Anterior cingulate cortex (tissue), 58 donors: ENCODE measurements around the gene NT5E.
"Not testable (repeated sequence)": the region's sequence is repeated elsewhere in the genome, so short reads cannot be mapped to it uniquely, and the experiment has no call there.

Experiments used
- DNase-seq, 58 donors: peaks; one replicate each; lab custom pipeline; 2025; lab: John Stamatoyannopoulos, UW

NT5E gene

GRCh38 chr6:85449818-85450759 lies at the start of gene NT5E:
NT5E (plus strand) TSS chr6:85450083; CDS start chr6:85450140, 57 bp downstream.
- DNase-seq, result peak in 54 of 58 donors; percentile 7 to 82 (median 57)

GRCh38 chr6:85400331-85400730 lies 49.6 kb upstream of the NT5E start:
- DNase-seq, result no peak

DNA sequence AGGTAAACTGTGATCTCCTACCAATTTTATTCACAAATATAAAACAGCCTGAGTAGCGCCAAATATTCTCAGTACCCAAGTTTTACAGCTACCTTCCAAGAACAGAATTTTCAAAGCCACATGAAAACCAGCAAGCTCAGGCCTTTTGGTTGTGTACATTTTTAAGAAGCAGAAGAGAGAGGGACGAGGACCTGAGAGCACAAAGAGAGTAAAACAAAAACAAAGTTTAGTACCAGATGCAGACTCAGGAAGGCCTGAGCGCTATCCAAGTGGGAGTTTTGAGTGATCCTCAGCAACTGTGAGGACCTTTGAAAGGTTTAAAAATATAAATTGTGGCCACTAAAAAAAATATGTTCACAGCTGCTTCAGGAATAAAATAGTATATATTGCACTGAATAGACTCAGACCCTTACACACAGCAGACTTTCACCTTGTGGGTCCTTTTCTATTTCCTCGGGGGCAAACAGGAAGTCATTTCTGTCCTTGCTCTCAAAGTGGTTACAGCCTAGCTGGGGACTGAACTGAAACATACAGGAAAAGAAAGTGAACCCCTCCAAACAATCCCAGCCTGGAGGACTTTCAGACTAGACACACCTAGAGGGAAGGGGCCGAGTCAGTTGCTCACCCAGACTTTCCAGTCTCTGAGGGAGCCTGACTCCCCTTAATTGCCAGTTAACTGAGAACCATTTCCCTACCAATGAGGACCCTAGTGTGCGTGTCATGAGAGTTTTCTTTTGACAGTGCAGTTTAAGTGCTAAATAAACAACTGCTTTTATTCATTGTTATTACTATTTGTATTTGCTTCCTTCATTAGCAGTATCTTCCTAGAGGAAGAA lies 48.5 kb upstream of the NT5E start:
- no peak for DNase-seq

- no peak for DNase-seq
Measured at GRCh38 chr6:85402071-85402470, 47.8 kb upstream of the NT5E start.

GRCh38 chr6:85402922-85403321 lies 47.0 kb upstream of the NT5E start:
- DNase-seq, result no peak

- DNase-seq, result no peak
Measured at GRCh38 chr6:85403331-85404015, 46.4 kb upstream of the NT5E start.

- not testable (repeated sequence) for DNase-seq
Measured at GRCh38 chr6:85404016-85404563, 45.8 kb upstream of the NT5E start.

DNA sequence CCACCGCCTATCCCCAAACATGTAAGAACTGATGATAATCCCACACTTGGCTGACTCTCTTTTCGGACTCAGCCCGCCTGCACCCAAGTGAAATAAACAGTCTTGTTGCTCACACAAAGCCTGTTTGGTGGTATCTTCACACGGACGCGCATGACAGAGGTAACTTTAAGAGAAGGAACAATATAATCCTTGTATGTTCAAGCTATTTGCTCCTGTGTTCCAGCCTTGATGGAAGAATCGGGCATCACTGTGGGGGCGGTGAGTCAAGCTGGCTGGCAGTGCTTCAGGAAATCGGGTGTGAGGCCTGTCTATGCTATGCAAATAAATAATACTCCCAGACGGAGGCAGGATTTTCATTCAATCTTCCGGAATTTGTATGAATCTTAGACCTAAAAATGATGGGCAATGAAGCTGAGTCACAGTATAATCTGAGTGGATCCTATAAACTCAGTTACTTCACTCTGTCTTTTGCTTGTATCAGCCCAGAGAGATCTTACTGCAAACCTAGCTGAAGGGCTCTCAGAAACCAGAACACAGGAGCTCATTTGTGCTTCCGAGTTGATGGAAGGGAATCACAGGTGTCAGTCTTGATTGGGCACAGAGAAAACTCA lies 45.2 kb upstream of the NT5E start:
- peak in 2 of 58 donors; percentile 0 to 9 for DNase-seq

GRCh38 chr6:85405175-85405852 lies 44.6 kb upstream of the NT5E start:
- DNase-seq, result no peak

DNA sequence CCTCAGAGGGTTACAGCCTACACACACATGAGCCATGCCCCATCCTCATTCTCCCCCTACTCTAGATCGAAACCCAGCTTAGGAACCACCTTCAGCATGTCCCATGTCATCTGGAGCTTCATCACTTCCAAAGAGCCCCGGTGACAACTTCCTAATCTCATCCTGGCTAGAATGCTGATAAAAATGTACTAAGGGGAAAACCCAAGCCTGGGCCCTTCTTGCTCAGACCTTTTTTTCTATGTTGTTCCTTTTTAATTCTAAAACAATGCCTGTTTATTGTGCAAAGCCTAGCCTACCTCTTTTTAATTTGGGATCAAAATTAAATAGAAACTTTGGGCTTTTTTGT lies 44.1 kb upstream of the NT5E start:
- no peak for DNase-seq

DNA sequence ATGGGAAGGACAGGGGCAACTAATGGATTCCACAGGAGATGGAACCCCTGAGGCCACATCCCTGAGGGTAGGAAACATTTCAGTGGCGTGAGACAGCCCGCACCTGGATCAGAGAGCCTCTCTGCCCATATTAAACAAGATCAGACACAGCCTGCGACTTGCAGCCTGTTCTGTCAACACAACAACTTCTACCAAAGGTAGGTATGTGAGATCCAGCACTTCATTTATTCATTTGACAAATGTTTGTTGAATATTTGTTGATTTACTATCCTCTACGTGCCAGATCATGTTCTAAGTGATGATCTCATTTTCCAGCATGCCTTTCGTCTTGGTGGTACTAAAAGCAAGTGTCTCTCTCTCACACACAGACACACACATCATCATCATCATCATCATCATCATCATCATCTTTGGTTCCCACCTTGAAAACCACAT lies 43.2 kb upstream of the NT5E start:
- no peak for DNase-seq

DNA sequence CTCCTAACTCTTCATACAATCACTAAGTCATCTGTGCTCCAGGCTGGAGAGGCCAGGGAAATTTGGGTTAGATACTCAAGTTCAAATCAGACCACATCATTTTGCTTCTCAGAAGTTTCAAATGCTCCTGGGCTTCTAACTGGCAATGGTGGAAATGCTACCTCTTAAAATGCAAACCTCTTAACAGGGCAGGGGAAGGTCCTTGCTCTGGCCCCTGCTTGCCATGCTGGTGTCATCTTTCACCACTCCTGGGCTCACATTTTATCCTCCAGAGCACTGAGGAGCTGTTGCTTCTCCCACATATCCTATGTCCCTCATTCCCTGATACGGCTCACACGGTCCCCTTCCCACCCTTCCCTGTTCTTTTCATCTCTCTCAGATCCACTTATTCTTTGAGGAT lies 41.8 kb upstream of the NT5E start:
- DNase-seq, result no peak

GRCh38 chr6:85412911-85413430 lies 36.9 kb upstream of the NT5E start:
- DNase-seq, result no peak

- DNase-seq, result no peak
Measured at GRCh38 chr6:85416049-85416448, 33.8 kb upstream of the NT5E start.

DNA sequence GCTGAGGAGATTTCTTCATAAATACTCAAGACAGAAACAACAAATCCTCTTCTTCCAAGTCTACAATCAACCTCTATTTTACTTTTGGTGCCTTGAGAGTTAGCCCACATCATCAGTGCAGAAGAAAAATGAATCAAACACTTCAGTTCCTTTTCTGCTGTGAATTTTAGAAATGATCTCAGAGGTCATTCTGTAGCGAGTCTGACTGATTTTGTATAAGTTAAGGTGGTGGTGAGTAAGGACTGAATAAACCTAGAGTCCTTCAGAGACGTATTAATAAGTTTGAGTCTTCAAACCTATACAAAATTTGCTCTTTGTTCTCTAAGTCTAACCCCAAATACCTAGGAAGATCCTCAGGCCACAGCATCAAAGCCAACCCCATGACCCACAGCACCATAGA lies 33.1 kb upstream of the NT5E start:
- DNase-seq, result no peak

GRCh38 chr6:85417336-85417735 lies 32.5 kb upstream of the NT5E start:
- no peak for DNase-seq

GRCh38 chr6:85418059-85418458 lies 31.8 kb upstream of the NT5E start:
- no peak for DNase-seq

DNA sequence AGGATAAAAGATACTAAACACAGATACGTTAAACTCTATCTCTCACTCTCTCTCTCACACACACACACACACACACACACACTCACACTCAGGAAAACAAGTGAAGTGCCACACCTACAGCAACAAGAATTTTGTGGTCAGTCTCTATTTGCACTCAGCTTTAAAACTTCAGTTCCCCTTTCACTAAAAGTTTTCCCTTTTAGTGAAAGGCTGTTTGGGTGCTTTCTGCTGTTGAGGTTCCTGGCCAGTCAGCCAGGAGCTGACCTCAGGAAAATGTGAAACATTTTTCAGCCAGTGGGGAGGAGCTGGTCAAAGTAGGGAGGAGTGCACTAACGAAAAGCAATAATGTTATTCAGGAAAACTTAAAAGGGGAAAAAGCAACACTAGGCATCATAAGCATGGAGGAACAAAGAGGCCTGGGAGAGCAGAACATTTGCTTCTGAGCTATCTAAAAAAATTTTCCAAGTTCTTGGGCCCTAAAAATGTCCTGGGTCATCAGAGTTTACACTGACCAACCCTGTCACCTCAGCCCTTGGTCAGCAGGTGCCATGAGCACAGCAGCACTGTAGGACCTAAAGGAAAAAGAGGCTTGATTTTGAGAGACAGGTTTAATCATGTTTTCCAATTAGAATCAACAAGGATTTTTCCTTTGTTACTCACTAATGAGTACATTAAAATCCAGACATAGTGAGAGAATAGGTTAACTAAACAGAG lies 30.7 kb upstream of the NT5E start:
- no peak for DNase-seq

DNA sequence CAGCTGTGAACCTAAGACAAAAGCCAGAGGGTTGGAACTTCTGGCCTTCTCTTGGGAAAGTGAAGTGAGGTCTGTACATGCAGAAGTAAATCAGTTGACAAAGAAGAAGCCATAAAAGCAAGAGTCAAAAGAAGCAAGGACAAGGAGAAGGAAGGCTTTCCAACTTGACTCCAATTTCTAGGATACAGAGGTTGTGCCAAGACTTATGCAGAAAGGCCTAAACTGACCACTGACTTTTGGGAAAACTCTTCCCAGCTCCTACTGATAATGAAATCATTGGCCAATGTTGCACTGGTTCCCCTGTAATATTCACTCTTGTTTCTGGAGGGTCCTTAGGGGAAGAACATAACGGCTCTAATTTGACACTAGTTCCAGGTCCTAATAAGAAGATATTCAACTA lies 29.3 kb upstream of the NT5E start:
- no peak for DNase-seq
